H1 (cell line): Measurements from ENCODE around the gene AOPEP. TPM values are rescaled to one million over a fixed set of nuclear protein-coding genes. Genes with fewer than 3 reads are reported as not detected.

Experiments
- HDAC2 ChIP-seq, 2 experiments: fragments of 300-600 bp in 1 of 2; sonication (generic) in 1 of 2; IDR thresholded peaks; 2 replicates each; pipeline ENCODE4 v1.6.1; 2011 to 2012; ENCODE audit warnings: low read depth in 2 of 2, low read length in 2 of 2, mild to moderate bottlenecking in 2 of 2, moderate library complexity in 2 of 2, borderline replicate concordance in 1 of 2, inconsistent platforms in 1 of 2
- polyA plus RNA-seq, 7 experiments: library from polyadenylated mRNA; depleted of rRNA in 3 of 7; stranded (reverse) in 5 of 7; unstranded in 2 of 7; fragments of >200 nt in 5 of 7; fragments of 200-250 nt in 2 of 7; gene quantifications; 1 replicate in 5 of 7; 2 replicates in 1 of 7; 4 replicates in 1 of 7; pipeline versions ENCODE4 v1.2.1 to v1.2.3, GENCODE V29; 2011 to 2013; ENCODE audit warnings: missing spikeins in 2 of 7, mixed read lengths in 2 of 7
- total RNA-seq: library from RNA; stranded (reverse); fragmentation: NEBNext Ultra II Directional; extraction: Animal tissue kit (Norgen Biotek cat#: 25700); gene quantifications from 2 replicates; pipeline ENCODE4 v1.2.1, GENCODE V29; 2021

AOPEP gene
- total and polyA plus RNA-seq, 2 of the 8 experiments (the other 6 are each of a cell fraction or from before 2014, with no cell fraction given): 6.1 to 14.3 TPM

DNA sequence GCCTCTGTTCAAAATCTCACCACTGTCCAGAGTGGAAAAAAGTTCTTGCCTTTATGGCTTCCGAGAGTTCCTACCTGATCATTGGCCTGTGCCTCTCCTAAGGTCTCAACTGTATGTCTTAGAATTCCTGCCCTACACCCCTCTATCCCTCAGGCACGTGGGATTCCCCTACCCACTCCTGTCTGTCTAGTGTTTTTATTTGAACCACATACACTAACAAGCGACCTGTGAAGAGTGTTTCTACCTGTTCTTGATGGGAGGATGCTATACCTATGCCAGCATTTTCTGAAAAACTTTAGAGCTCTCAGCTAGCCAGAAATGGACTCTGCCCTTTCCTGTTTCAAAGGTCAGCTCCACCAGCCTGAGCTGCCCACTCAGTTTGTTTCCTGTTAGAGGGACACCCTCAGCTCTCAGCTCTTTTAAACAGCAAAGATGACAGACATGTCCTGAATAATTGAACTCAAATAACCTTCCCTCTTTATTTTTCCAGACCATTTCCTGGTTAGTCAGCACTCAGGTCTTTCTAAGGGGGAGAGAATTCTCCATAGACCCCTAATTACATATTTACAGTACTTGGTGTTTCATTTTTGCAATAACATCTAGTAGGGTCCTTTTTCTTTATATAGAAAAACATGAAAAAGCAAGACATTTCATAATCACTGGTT, 214.8 kb downstream of the AOPEP start (continued):
- TF ChIP-seq HDAC2 (IDR thresholded peaks at IDR 0.05; ENCODE audit: borderline replicate concordance in 1 of 2, low read depth in 2 of 2, low read length in 2 of 2): no peak
